HG02610 (cell line): Measurements from ENCODE around the gene OR51I2.

Experiments
- ATAC-seq: cut with Tn5 transposase; IDR thresholded peaks from one replicate; pipeline ENCODE4 v1.9.1; 2021; ENCODE audit warnings: mild to moderate bottlenecking, moderate library complexity; ENCODE audit not compliant: unreplicated experiment

Gene OR51I2

DNA sequence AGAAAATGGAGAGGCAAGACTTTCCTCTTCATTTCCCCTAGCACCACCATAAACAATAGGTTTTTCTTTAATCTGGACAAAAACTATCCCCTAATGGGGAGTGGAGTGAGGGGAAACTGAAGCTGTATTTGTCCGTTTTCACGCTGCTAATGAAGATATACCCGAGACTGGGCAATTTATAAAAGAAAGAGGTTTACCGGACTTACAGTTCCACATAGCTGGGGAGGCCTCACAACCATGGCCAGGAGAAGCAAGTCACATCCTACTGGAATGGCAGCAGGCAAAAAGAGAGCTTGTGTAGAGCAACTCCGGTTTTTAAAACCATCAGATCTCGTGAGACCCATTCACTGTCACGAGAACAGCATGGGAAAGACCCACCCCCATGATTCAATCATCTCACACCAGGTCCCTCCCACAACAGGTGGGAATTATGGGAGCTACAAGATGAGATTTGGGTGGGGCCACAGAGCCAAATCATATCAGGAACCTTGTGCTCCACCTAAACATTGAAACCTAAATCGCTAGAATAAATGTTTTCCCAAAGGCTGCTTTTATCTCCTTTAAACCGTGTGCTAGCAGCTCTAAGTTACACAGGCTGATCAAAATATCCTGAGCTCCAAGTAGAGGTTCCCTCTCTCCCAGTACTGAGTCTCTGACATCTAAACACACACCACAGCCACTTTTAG, 56.4 kb downstream of the OR51I2 start:
- ATAC-seq = no peak
